Activated B cell treated with CpG ODN at 0.5 μM for 24 hours (primary cell): ENCODE data around the gene ADAT1. TPM values are rescaled to one million over a fixed set of nuclear protein-coding genes. Genes with fewer than 3 reads are reported as not detected.

ENCODE experiments used
- ATAC-seq: fragments of 200-7000 bp; cut with Tn5 transposase; one replicate; pipeline ENCODE4 v1.10.0; 2021; ENCODE audit warnings: low read depth, mild to moderate bottlenecking, moderate library complexity
- CTCF ChIA-PET: fragments of 350-600 bp; sonication (Branson Sonifier 250); formaldehyde crosslinking; loops from one replicate; lab custom pipeline; 2021; ENCODE audit warnings: antibody characterized with exemption; lab: Charles Lee
- POLR2A ChIA-PET: fragments of 350-600 bp; sonication (Branson Sonifier 250); formaldehyde crosslinking; loops from one replicate; lab custom pipeline; 2021; ENCODE audit warnings: antibody characterized with exemption; lab: Charles Lee
- DNase-seq: peaks from one replicate; pipeline ENCODE4 v3.0.0; 2022
- H3K27ac Mint-ChIP-seq: one replicate; pipeline ENCODE4 v1.8.0; 2020; ENCODE audit warnings: mixed read lengths
- H3K27me3 Mint-ChIP-seq: one replicate; pipeline ENCODE4 v1.8.0; 2021; ENCODE audit warnings: mixed read lengths
- H3K36me3 Mint-ChIP-seq: one replicate; pipeline ENCODE4 v1.8.0; 2021; ENCODE audit warnings: low read depth, mixed read lengths
- H3K4me1 Mint-ChIP-seq: one replicate; pipeline ENCODE4 v1.8.0; 2021; ENCODE audit warnings: mixed read lengths
- H3K4me3 Mint-ChIP-seq: one replicate; pipeline ENCODE4 v1.8.0; 2020; ENCODE audit warnings: mild to moderate bottlenecking, mixed read lengths
- H3K9me3 Mint-ChIP-seq: one replicate; pipeline ENCODE4 v1.8.0; 2020; ENCODE audit warnings: mixed read lengths
- CTCF ChIP-seq: fragments of 200-600 bp; IDR thresholded peaks from one replicate; pipeline ENCODE4 v1.8.0; 2022; ENCODE audit warnings: antibody characterized with exemption, mild to moderate bottlenecking
- intact Hi-C: fragments of 100-400 bp; cut with micrococcal nuclease; formaldehyde crosslinking; loops from one replicate; pipeline ENCODE4 v1.15.1; 2024
- total RNA-seq: library from RNA; stranded (reverse); gene quantifications from 2 replicates; pipeline ENCODE4 v1.2.3, GENCODE V29; 2022

The ADAT1 gene
- total RNA-seq = 52.7 and 57.2 TPM in 2 replicates

DNA sequence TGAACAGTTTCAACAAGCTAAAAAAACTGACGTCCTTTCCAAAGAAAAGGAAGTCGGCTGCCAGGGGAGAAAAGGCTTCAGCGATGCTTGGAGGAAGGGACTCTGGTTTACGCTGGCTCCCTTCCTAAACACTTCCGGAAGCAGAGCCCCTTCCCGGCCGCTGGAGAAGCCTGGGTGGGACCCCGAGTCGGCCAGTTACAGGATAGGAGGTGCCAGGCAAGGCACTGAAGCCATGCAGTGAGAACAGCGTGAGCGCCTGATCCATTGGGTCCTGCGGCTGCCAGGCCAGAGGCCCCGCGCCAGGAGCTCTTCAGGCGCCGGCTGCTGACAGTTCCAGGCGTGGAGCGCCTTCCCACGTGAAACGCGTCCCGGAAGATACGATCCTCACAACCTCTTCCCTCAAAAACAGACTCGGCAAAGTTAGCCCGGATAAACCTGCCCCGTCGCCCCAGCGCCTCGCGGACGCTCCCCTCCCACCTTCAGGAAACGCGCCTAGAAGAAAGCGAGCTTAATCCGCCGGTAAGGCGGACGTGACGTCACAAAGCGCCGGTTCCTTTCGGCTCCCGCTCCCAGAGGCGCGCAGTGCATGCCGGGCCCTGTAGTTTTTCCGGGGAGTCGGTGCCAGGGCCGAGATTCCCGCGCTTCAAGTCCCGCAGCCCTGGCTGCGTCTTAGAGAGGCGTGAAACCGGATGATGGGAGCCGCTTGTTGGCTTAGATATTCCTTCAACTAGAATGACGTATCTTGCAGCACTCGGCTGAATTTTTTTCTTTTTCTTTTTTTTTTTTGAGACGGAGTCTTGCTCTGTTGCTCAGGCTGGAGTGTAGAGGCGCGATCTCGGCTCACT lies at the start of gene ADAT1:
TSS of gene ADAT1 (minus strand) at position 521 of the 845 bp plus-strand sequence. CDS start 2,482 bp downstream, outside the sequence.
- DNase-seq = peak; percentile 93
- H3K36me3 Mint-ChIP-seq = peaks cover 55% of the 10 kb centered on the region
- POLR2A ChIA-PET = interaction anchor here (0.5 to 3.0 kb wide), 21 partner anchors 10 to 1568 kb away, joined by 3 to 95 read pairs (median 5); partner anchors contain the start of genes CFDP1, GABARAPL2, KARS1 and MON1B
- no peaks in the 10 kb centered on the region for H3K27me3 Mint-ChIP-seq
- TF ChIP-seq CTCF = no peak
- H3K4me3 Mint-ChIP-seq = peak within 1 kb of the TSS; percentile 98
- H3K27ac Mint-ChIP-seq = peak within 1 kb of the TSS; percentile 95
- H3K9me3 Mint-ChIP-seq = no peaks in the 10 kb centered on the region
- intact Hi-C loops = loop anchor here (1.0 to 2.0 kb wide), 10 partner anchors 24 to 1568 kb away; partner anchors contain the start of genes CFDP1, GABARAPL2, KARS1 and MON1B
- ATAC-seq = peak; percentile 97
- H3K4me1 Mint-ChIP-seq = peaks cover 22% of the 10 kb centered on the region
- CTCF ChIA-PET = interaction anchor here (1.2 to 2.0 kb wide), 3 partner anchors 25 to 158 kb away, joined by 3 to 6 read pairs (median 3); partner anchors contain the start of genes KARS1 and TERF2IP

DNA sequence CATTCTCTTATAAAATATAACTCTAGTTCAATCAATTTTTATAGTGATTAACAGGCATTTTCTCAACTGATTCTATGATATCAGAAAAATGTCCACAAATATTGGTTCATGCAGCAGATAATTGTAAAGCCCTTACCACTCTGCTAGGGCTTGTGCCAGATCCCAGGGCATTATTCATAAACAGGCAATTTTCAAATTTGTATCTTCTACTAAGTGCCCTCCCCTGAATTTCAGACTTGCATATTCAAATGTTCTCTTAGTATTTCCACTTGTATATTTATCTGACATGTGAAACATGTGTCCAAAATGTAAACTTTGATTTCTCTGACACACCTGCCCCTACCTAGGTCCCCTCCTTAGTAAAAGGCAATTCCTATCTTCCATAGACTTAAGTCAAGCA lies 44.4 kb upstream of the ADAT1 start:
- H3K36me3 Mint-ChIP-seq = no peaks in the 10 kb centered on the region
- no peaks in the 10 kb centered on the region for H3K4me1 Mint-ChIP-seq
- DNase-seq (no peak), ATAC-seq (no peak)
- POLR2A ChIA-PET = no interaction called here
- no peaks in the 10 kb centered on the region for H3K9me3 Mint-ChIP-seq
- CTCF ChIA-PET = no interaction called here
- TF ChIP-seq CTCF = no peak
- no peak overlapping the region for H3K27ac Mint-ChIP-seq
- H3K27me3 Mint-ChIP-seq = no peaks in the 10 kb centered on the region
- intact Hi-C loops = no loop called here
- no peak overlapping the region for H3K4me3 Mint-ChIP-seq

GRCh38 chr16:75660726-75661302 lies 37.7 kb upstream of the ADAT1 start:
- TF ChIP-seq CTCF = no peak
- no peak overlapping the region for H3K27ac Mint-ChIP-seq
- H3K36me3 Mint-ChIP-seq = peaks cover 40% of the 10 kb centered on the region

DNA sequence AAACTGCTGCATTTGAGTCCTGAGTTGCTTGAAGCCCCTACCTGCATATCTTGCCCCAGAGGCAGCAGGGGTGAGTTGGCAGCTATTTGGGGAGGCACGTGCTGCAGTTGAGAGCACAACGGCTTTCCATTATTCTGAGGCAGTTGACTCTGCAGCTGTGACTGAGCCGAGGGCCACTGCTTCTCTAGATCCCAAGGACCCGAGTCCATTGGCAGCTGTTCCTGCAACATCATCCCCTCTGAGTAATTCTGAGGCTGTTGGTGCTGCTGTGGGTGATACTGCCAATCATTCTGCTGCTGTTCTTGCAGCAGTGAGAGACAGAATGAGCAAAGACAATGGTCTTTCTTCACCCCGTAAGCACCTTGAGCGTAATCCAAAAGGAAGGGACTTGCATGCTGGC lies 37.2 kb upstream of the ADAT1 start:
- POLR2A ChIA-PET = interaction anchor here (0.6 to 0.8 kb wide), 2 partner anchors 12 to 1700 kb away, joined by 3 to 4 read pairs; partner anchors contain the start of gene TERF2IP
- H3K27ac Mint-ChIP-seq = no peak overlapping the region

More at GRCh38 chr16:75660726-75661302, 37.7 kb upstream of the ADAT1 start:
- no peak for ATAC-seq
- no peak for DNase-seq
- no peak overlapping the region for H3K4me3 Mint-ChIP-seq
- no peaks in the 10 kb centered on the region for H3K9me3 Mint-ChIP-seq
- H3K27me3 Mint-ChIP-seq = no peaks in the 10 kb centered on the region
- H3K4me1 Mint-ChIP-seq = peaks cover 1% of the 10 kb centered on the region
- intact Hi-C loops = no loop called here
- POLR2A ChIA-PET = no interaction called here
- CTCF ChIA-PET = no interaction called here

More for the DNA sequence above, 37.2 kb upstream of the ADAT1 start:
- Mint-ChIP-seq H3K9me3 (no peaks in the 10 kb centered on the region), H3K36me3 (peaks cover 44% of the 10 kb centered on the region), H3K27me3 (no peaks in the 10 kb centered on the region), H3K4me3 (no peak overlapping the region), H3K4me1 (peaks cover 1% of the 10 kb centered on the region)
- CTCF ChIA-PET = no interaction called here
- ATAC-seq = no peak
- DNase-seq = no peak
- intact Hi-C loops = no loop called here
- no peak for TF ChIP-seq CTCF
